Measurements from ENCODE around the gene ADAMTS19. TPM values are rescaled to one million over a fixed set of nuclear protein-coding genes. Genes with fewer than 3 reads are reported as not detected.
A peak's percentile ranks its signal among the peaks of the same experiment; 100 is the strongest.

Gene ADAMTS19
- total and polyA plus RNA-seq, 2 of the 8 experiments (the other 6 are each of a cell fraction or from before 2014, with no cell fraction given) = 17.3 to 28.8 TPM

- peaks cover 0 to 3% of the 10 kb centered on the region in 2 experiments; a peak in 2 of 4 replicates for H3K9me3 ChIP-seq (ENCODE audit: insufficient read depth in 2 of 2, low read depth in 1 of 2, low read length in 1 of 2)
- H2BK12ac ChIP-seq (ENCODE audit: low read depth, low read length) = no peak overlapping the region
- no peak overlapping the region for H3K56ac ChIP-seq (replicated peaks; ENCODE audit: insufficient read length, low read depth, low read length)
- no peaks in the 10 kb centered on the region for H3K79me2 ChIP-seq (ENCODE audit: control insufficient read depth in 1 of 2, insufficient read depth in 2 of 2, low read length in 2 of 2)
- FAIRE-seq (no peak), DNase-seq (ENCODE audit: low read depth in 1 of 2, low spot score in 2 of 2) (peak in 1 of 2 experiments; percentile 66)
- no peak overlapping the region for H2AK5ac ChIP-seq (ENCODE audit: low read depth, low read length)
- H4K20me1 ChIP-seq (replicated peaks in 1 of 2; ENCODE audit: control insufficient read depth in 1 of 2, insufficient read depth in 2 of 2, low read length in 2 of 2) = no peaks in the 10 kb centered on the region
- H4K8ac ChIP-seq (ENCODE audit: extremely low read depth, insufficient read depth, low read length) = no peak overlapping the region
- no peak overlapping the region for H4K91ac ChIP-seq (replicated peaks; ENCODE audit: insufficient read length, low read length)
- H2BK120ac ChIP-seq (replicated peaks; ENCODE audit: low read depth, low read length) = no peak overlapping the region
- no peak overlapping the region for H3K18ac ChIP-seq (ENCODE audit: extremely low read depth, low read length)
- H2BK5ac ChIP-seq (ENCODE audit: low read depth, low read length) = no peak overlapping the region
- H3K14ac ChIP-seq (ENCODE audit: insufficient read length) = no peak overlapping the region
- no peaks in the 10 kb centered on the region for H3K27me3 ChIP-seq (replicated peaks in 1 of 4; ENCODE audit: control insufficient read depth in 3 of 4, extremely low read depth in 1 of 4, insufficient read depth in 3 of 4, low read length in 3 of 4)
- H3K23ac ChIP-seq (ENCODE audit: insufficient read length) = no peak overlapping the region
- H3K4me2 ChIP-seq (ENCODE audit: insufficient read depth in 1 of 2, low read depth in 2 of 2, low read length in 2 of 2) = no peak overlapping the region
- peaks cover 3 to 22% (median 13%) of the 10 kb centered on the region in 4 experiments; a peak in 5 of 8 replicates for H3K36me3 ChIP-seq (ENCODE audit: control insufficient read depth in 2 of 4, insufficient read depth in 4 of 4, low read length in 3 of 4)
- H3K4ac ChIP-seq (replicated peaks; ENCODE audit: insufficient read length, low read depth, low read length) = no peak overlapping the region
- POLR2A ChIA-PET (ENCODE audit: partially characterized antibody) = no interaction called here
- no peak overlapping the region for H3K27ac ChIP-seq (ENCODE audit: low read depth, low read length)
- H4K5ac ChIP-seq (ENCODE audit: insufficient read length, low read depth, low read length) = no peak overlapping the region
- H2BK20ac ChIP-seq (ENCODE audit: low read length) = no peak overlapping the region
- 83% methylated on average over 3 of the region's 3 CpGs; no CpG with 5 or more reads in 1 of the 2 experiments for WGBS, 2 experiments (ENCODE audit: extremely low coverage in 1 of 2, insufficient coverage in 1 of 2, insufficient read length in 1 of 2, insufficient replicate concordance in 2 of 2, low coverage in 1 of 2, low lambda C conversion rate in 2 of 2, missing lambda C conversion rate in 1 of 2)
- no peak overlapping the region for H3K4me3 ChIP-seq (ENCODE audit: extremely low read depth in 1 of 4, insufficient read depth in 2 of 4, low read depth in 3 of 4, low read length in 4 of 4)
- H3K4me1 ChIP-seq (replicated peaks in 1 of 4; ENCODE audit: control insufficient read depth in 3 of 4, insufficient read depth in 4 of 4, low read length in 3 of 4) = no peaks in the 10 kb centered on the region
- no peak overlapping the region for H3K9ac ChIP-seq (replicated peaks in 1 of 4; ENCODE audit: extremely low read depth in 1 of 4, low read depth in 3 of 4, low read length in 3 of 4)
- no peaks in the 10 kb centered on the region for H3K23me2 ChIP-seq (ENCODE audit: low read depth, low read length)
- CTCF ChIA-PET (ENCODE audit: partially characterized antibody) = interaction anchor here (0.6 to 2.8 kb wide), 35 partner anchors 7 to 273 kb away, joined by 3 to 18 read pairs (median 4); no protein-coding TSS in a partner anchor
- H2AFZ ChIP-seq (ENCODE audit: low read length) = no peak overlapping the region
- no peak overlapping the region for H2BK15ac ChIP-seq (ENCODE audit: low read length)
- H3K79me1 ChIP-seq (ENCODE audit: low read depth, low read length) = no peaks in the 10 kb centered on the region
These were observed 204.3 kb downstream of the ADAMTS19 start for GRCh38 chr5:129664336-129664937.
